ENCODE results near the gene CHST11. TPM values are rescaled to one million over a fixed set of nuclear protein-coding genes. Genes with fewer than 3 reads are reported as not detected.

The CHST11 gene
- total RNA-seq, 1 donor from 2014 or later, result 40.1 TPM

- POLR2A ChIA-PET, result interaction anchor here (1.0 kb wide), 1 partner anchor 9 kb away, joined by 4 read pairs; no protein-coding TSS in a partner anchor
- H3K4me1 Mint-ChIP-seq, result peaks cover 91% of the 10 kb centered on the region
- CTCF ChIA-PET, result no interaction called here
- ATAC-seq (ENCODE audit: low read depth) (no peak), DNase-seq (no peak)
- H3K27me3 Mint-ChIP-seq, result no peaks in the 10 kb centered on the region
- H3K36me3 Mint-ChIP-seq (ENCODE audit: low read depth), result peaks cover 14% of the 10 kb centered on the region
- H3K4me3 Mint-ChIP-seq, result no peak overlapping the region
- H3K9me3 Mint-ChIP-seq, result peaks cover 6% of the 10 kb centered on the region
- TF ChIP-seq CTCF (IDR thresholded peaks at IDR 0.05), result no peak
- intact Hi-C loops (cut with micrococcal nuclease), result no loop called here
- peak overlapping the region; percentile 6 for H3K27ac Mint-ChIP-seq
These were observed 13.8 kb downstream of the CHST11 start for GRCh38 chr12:104470521-104470920.

DNA sequence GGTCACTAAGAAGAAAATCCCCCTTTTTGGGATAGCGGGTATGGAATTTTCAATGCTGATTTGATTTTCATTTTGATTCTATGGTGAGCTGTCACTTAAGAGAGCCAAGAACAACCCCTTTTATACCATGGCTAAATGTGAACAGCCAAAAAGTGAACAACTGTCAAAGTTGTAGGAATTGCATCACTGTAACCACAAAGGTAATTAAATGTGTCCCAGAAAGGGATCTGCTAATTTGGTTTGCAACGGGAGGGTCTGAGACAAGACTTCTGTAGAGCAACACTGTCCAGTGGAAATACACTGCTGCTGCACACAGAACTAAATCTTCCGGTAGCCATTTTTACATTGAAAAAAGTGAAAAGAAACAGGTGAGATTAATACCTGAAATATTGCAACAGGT lies 14.6 kb downstream of the CHST11 start:
- CTCF ChIA-PET, result interaction anchor here (1.2 kb wide), 1 partner anchor 14 kb away, joined by 3 read pairs; the partner anchor contains the start of gene CHST11
- POLR2A ChIA-PET, result interaction anchor here (3.2 kb wide), 1 partner anchor 13 kb away, joined by 64 read pairs; the partner anchor contains the start of gene CHST11
- intact Hi-C loops (cut with micrococcal nuclease), result no loop called here
- Mint-ChIP-seq H3K4me3 (no peak overlapping the region), H3K36me3 (ENCODE audit: low read depth) (peaks cover 14% of the 10 kb centered on the region), H3K27ac (no peak overlapping the region), H3K27me3 (no peaks in the 10 kb centered on the region), H3K4me1 (peaks cover 87% of the 10 kb centered on the region), H3K9me3 (peaks cover 6% of the 10 kb centered on the region)
- ATAC-seq (ENCODE audit: low read depth) (no peak), DNase-seq (no peak)
- TF ChIP-seq CTCF (IDR thresholded peaks at IDR 0.05), result no peak

- H3K9me3 Mint-ChIP-seq, result peaks cover 6% of the 10 kb centered on the region
- no peak for ATAC-seq (ENCODE audit: low read depth)
- CTCF ChIA-PET, result interaction anchor here (1.0 to 2.4 kb wide), 6 partner anchors 9 to 96 kb away, joined by 3 to 10 read pairs (median 5); partner anchors contain the start of gene CHST11
- no peak for DNase-seq
- peak overlapping the region; percentile 94 for H3K27ac Mint-ChIP-seq
- TF ChIP-seq CTCF (IDR thresholded peaks at IDR 0.05), result no peak
- H3K4me1 Mint-ChIP-seq, result peaks cover 88% of the 10 kb centered on the region
- POLR2A ChIA-PET, result interaction anchor here (0.6 to 3.2 kb wide), 16 partner anchors 9 to 637 kb away, joined by 3 to 64 read pairs (median 4); partner anchors contain the start of gene CHST11
- no peaks in the 10 kb centered on the region for H3K27me3 Mint-ChIP-seq
- peaks cover 14% of the 10 kb centered on the region for H3K36me3 Mint-ChIP-seq (ENCODE audit: low read depth)
- peak overlapping the region; percentile 81 for H3K4me3 Mint-ChIP-seq
- intact Hi-C loops (cut with micrococcal nuclease), result loop anchor here (1.0 to 2.0 kb wide), 2 partner anchors 9 to 14 kb away; no protein-coding TSS in a partner anchor
These were observed 16.0 kb downstream of the CHST11 start for GRCh38 chr12:104472748-104473147.

GRCh38 chr12:104473374-104473983 lies 16.7 kb downstream of the CHST11 start:
- peaks cover 14% of the 10 kb centered on the region for H3K36me3 Mint-ChIP-seq (ENCODE audit: low read depth)
- DNase-seq, result no peak
- ChIA-PET POLR2A (interaction anchor here (0.6 to 3.2 kb wide), 14 partner anchors 9 to 197 kb away, joined by 3 to 64 read pairs (median 4); partner anchors contain the start of gene CHST11), CTCF (interaction anchor here (1.0 to 2.4 kb wide), 7 partner anchors 9 to 95 kb away, joined by 3 to 10 read pairs (median 5); partner anchors contain the start of gene CHST11)
- no peaks in the 10 kb centered on the region for H3K27me3 Mint-ChIP-seq
- intact Hi-C loops (cut with micrococcal nuclease), result loop anchor here (1.0 to 2.0 kb wide), 2 partner anchors 10 to 15 kb away; no protein-coding TSS in a partner anchor
- peaks cover 87% of the 10 kb centered on the region for H3K4me1 Mint-ChIP-seq
- H3K4me3 Mint-ChIP-seq, result peak overlapping the region; percentile 81
- TF ChIP-seq CTCF (IDR thresholded peaks at IDR 0.05), result no peak
- peak; percentile 84 for ATAC-seq (ENCODE audit: low read depth)
- peak overlapping the region; percentile 94 for H3K27ac Mint-ChIP-seq
- peaks cover 6% of the 10 kb centered on the region for H3K9me3 Mint-ChIP-seq

GRCh38 chr12:104475271-104475670 lies 18.5 kb downstream of the CHST11 start:
- ATAC-seq (ENCODE audit: low read depth), result no peak
- DNase-seq, result no peak
- Mint-ChIP-seq H3K9me3 (peaks cover 3% of the 10 kb centered on the region), H3K36me3 (ENCODE audit: low read depth) (peaks cover 7% of the 10 kb centered on the region), H3K27me3 (no peaks in the 10 kb centered on the region), H3K27ac (peak overlapping the region; percentile 21), H3K4me1 (peaks cover 88% of the 10 kb centered on the region), H3K4me3 (no peak overlapping the region)
- intact Hi-C loops (cut with micrococcal nuclease), result loop anchor here (5.0 kb wide), 3 partner anchors 47 to 107 kb away; no protein-coding TSS in a partner anchor
- ChIA-PET POLR2A (interaction anchor here (0.7 to 0.8 kb wide), 2 partner anchors 16 to 96 kb away, joined by 3 read pairs; no protein-coding TSS in a partner anchor), CTCF (no interaction called here)
- no peak for TF ChIP-seq CTCF (IDR thresholded peaks at IDR 0.05)
